Neuronal stem cell (in vitro differentiated cells): ENCODE results near the gene FOXL3.
"Not testable (repeated sequence)": the region's sequence is repeated elsewhere in the genome, so short reads cannot be mapped to it uniquely, and the experiment has no call there.

ENCODE experiments used
- DNase-seq: peaks from one replicate; pipeline ENCODE4 v3.0.0-alpha.2; 2013; ENCODE audit warnings: low spot score
- H2AFZ ChIP-seq: one replicate; pipeline ENCODE4 v1.6.1; 2013; ENCODE audit warnings: mild to moderate bottlenecking, low read length, inconsistent platforms
- H2AK5ac ChIP-seq: 2 replicates; pipeline ENCODE4 v1.6.1; 2013; ENCODE audit warnings: low read depth, mild to moderate bottlenecking, inconsistent platforms, low read length, moderate library complexity, mixed read lengths
- H2BK120ac ChIP-seq: 2 replicates; pipeline ENCODE4 v1.6.1; 2013; ENCODE audit warnings: low read depth, mild to moderate bottlenecking, inconsistent platforms, low read length, moderate library complexity, mixed read lengths
- H2BK12ac ChIP-seq: one replicate; pipeline ENCODE4 v1.6.1; 2013; ENCODE audit warnings: low read length, inconsistent platforms
- H2BK15ac ChIP-seq: 2 replicates; pipeline ENCODE4 v1.6.1; 2013; ENCODE audit warnings: mild to moderate bottlenecking, low read length, inconsistent platforms, mixed read lengths
- H2BK5ac ChIP-seq: one replicate; pipeline ENCODE4 v1.6.1; 2013; ENCODE audit warnings: inconsistent platforms, mild to moderate bottlenecking, low read length, moderate library complexity
- H3K14ac ChIP-seq: one replicate; pipeline ENCODE4 v1.6.1; 2013; ENCODE audit warnings: low read length, inconsistent platforms
- H3K18ac ChIP-seq: 2 replicates; pipeline ENCODE4 v1.6.1; 2013; ENCODE audit warnings: low read length, inconsistent platforms
- H3K23ac ChIP-seq: 2 replicates; pipeline ENCODE4 v1.6.1; 2013; ENCODE audit warnings: low read depth, mild to moderate bottlenecking, mixed read lengths, low read length, inconsistent platforms; ENCODE audit not compliant: poor library complexity
- H3K27ac ChIP-seq: replicated peaks from 3 replicates; pipeline ENCODE4 v1.5.1; 2013; ENCODE audit warnings: low read length, inconsistent platforms
- H3K27me3 ChIP-seq, 3 experiments: 2 replicates each; pipeline ENCODE4 v1.6.1; 2013; ENCODE audit warnings: low read length in 3 of 3, mild to moderate bottlenecking in 2 of 3, inconsistent platforms in 1 of 3, low read depth in 1 of 3, mixed read lengths in 1 of 3, moderate library complexity in 1 of 3; ENCODE audit not compliant: control insufficient read depth in 3 of 3, insufficient read depth in 3 of 3
- H3K36me3 ChIP-seq, 2 donors: replicated peaks in 1 of 2; 2 replicates each; pipeline ENCODE4 v1.6.1; 2013; ENCODE audit warnings: low read length in 2 of 2; ENCODE audit not compliant: control insufficient read depth in 2 of 2, insufficient read depth in 2 of 2
- H3K4ac ChIP-seq: 2 replicates; pipeline ENCODE4 v1.6.1; 2013; ENCODE audit warnings: inconsistent platforms, mild to moderate bottlenecking, low read length, moderate library complexity
- H3K4me1 ChIP-seq, 2 donors: 1 replicate in 1 of 2; 2 replicates in 1 of 2; pipeline ENCODE4 v1.6.1; 2013; ENCODE audit warnings: low read length in 2 of 2, low read depth in 1 of 2; ENCODE audit not compliant: control insufficient read depth in 2 of 2, insufficient read depth in 1 of 2
- H3K4me2 ChIP-seq: one replicate; pipeline ENCODE4 v1.6.1; 2013; ENCODE audit warnings: mild to moderate bottlenecking, low read length, inconsistent platforms; ENCODE audit not compliant: insufficient read depth, poor library complexity, severe bottlenecking
- H3K4me3 ChIP-seq, 2 donors: 2 replicates each; pipeline ENCODE4 v1.5.1; 2013; ENCODE audit warnings: low read length in 2 of 2, mild to moderate bottlenecking in 2 of 2, inconsistent platforms in 1 of 2, moderate library complexity in 1 of 2
- H3K79me1 ChIP-seq: one replicate; pipeline ENCODE4 v1.6.1; 2013; ENCODE audit warnings: low read depth, mild to moderate bottlenecking, inconsistent platforms, low read length, moderate library complexity
- H3K9ac ChIP-seq: one replicate; pipeline ENCODE4 v1.6.1; 2013; ENCODE audit warnings: mild to moderate bottlenecking, low read depth, low read length, inconsistent platforms; ENCODE audit not compliant: poor library complexity
- H3K9me3 ChIP-seq, 2 donors: replicated peaks in 1 of 2; 2 replicates each; pipeline versions ENCODE3 to v1.6.1; 2013; ENCODE audit warnings: low read length in 2 of 2, mild to moderate bottlenecking in 2 of 2, inconsistent platforms in 1 of 2, low read depth in 1 of 2, mixed read lengths in 1 of 2, moderate library complexity in 1 of 2; ENCODE audit not compliant: control insufficient read depth in 2 of 2, insufficient read depth in 1 of 2
- H4K8ac ChIP-seq: one replicate; pipeline ENCODE4 v1.6.1; 2013; ENCODE audit warnings: low read depth, mild to moderate bottlenecking, inconsistent platforms, low read length, moderate library complexity
- H4K91ac ChIP-seq: one replicate; pipeline ENCODE4 v1.6.1; 2013; ENCODE audit warnings: low read length, low read depth, mild to moderate bottlenecking, inconsistent platforms; ENCODE audit not compliant: poor library complexity
- WGBS, 2 donors: extraction: QIAGEN DNeasy Blood & Tissue Kit; methylation state at CpG; one replicate each; pipeline ENCODE4 v1.1.7; 2013; ENCODE audit warnings: missing lambda C conversion rate in 2 of 2, mixed read lengths in 1 of 2; ENCODE audit not compliant: insufficient read length in 2 of 2, insufficient replicate concordance in 1 of 2; ENCODE audit errors: extremely low coverage in 2 of 2; 5-methylcytosine and 5-hydroxymethylcytosine counted together

FOXL3 gene

GRCh38 chr7:243580-243978 lies 46.4 kb upstream of the FOXL3 start:
- not testable (repeated sequence) for H3K9me3 ChIP-seq, H3K27me3 ChIP-seq, H2BK120ac ChIP-seq, H4K8ac ChIP-seq, H3K4me1 ChIP-seq, H3K4me2 ChIP-seq, H2AK5ac ChIP-seq, H4K91ac ChIP-seq, H3K18ac ChIP-seq, H3K4me3 ChIP-seq, H2BK5ac ChIP-seq, H3K79me1 ChIP-seq, H3K36me3 ChIP-seq, H3K27ac ChIP-seq, H3K14ac ChIP-seq, H2AFZ ChIP-seq, H3K4ac ChIP-seq, H3K23ac ChIP-seq, H2BK15ac ChIP-seq, DNase-seq, H2BK12ac ChIP-seq, H3K9ac ChIP-seq
- WGBS, 2 donors, result no CpG with 5 or more reads among the region's 10 CpGs

- no peak overlapping the region for H3K4me2 ChIP-seq
- peak overlapping the region; percentile 63 for H2AK5ac ChIP-seq
- no peak overlapping the region for H4K8ac ChIP-seq
- H2AFZ ChIP-seq, result no peak overlapping the region
- H2BK12ac ChIP-seq, result no peak overlapping the region
- no peak overlapping the region for H2BK120ac ChIP-seq
- no peak overlapping the region for H4K91ac ChIP-seq
- no peak overlapping the region for H3K23ac ChIP-seq
- H3K4ac ChIP-seq, result no peak overlapping the region
- no peak overlapping the region for H3K4me3 ChIP-seq
- no CpG with 5 or more reads among the region's 22 CpGs for WGBS, 2 donors
- H3K4me1 ChIP-seq, result peaks cover 0 to 4% of the 10 kb centered on the region in 2 donors
- no peak overlapping the region for H2BK15ac ChIP-seq
- no peak for DNase-seq
- H3K18ac ChIP-seq, result peak overlapping the region; percentile 35
- no peak overlapping the region for H3K27ac ChIP-seq
- H3K14ac ChIP-seq, result peak overlapping the region; percentile 89
- peaks cover 2% of the 10 kb centered on the region for H3K79me1 ChIP-seq
- H3K27me3 ChIP-seq, result no peaks in the 10 kb centered on the region
- H3K9ac ChIP-seq, result peak overlapping the region; percentile 44
- no peak overlapping the region for H2BK5ac ChIP-seq
- peaks cover 0 to 2% of the 10 kb centered on the region in 2 donors for H3K9me3 ChIP-seq
- H3K36me3 ChIP-seq, result no peaks in the 10 kb centered on the region
Measured at GRCh38 chr7:244974-245373, 45.0 kb upstream of the FOXL3 start.

- Histone ChIP-seq H2BK5ac (no peak overlapping the region), H3K18ac (peak overlapping the region; percentile 17), H3K27ac (no peak overlapping the region), H3K4ac (no peak overlapping the region), H3K9ac (peak overlapping the region; percentile 30), H3K23ac (peak overlapping the region; percentile 25), H3K4me1 (peaks cover 0 to 9% of the 10 kb centered on the region in 2 donors), H2AFZ (no peak overlapping the region), H3K36me3 (no peaks in the 10 kb centered on the region), H2AK5ac (peak overlapping the region; percentile 63), H3K4me2 (no peak overlapping the region), H3K14ac (peak overlapping the region; percentile 38), H2BK15ac (no peak overlapping the region), H3K27me3 (no peaks in the 10 kb centered on the region), H3K9me3 (peaks cover 0 to 2% of the 10 kb centered on the region in 2 donors), H2BK120ac (no peak overlapping the region), H3K4me3 (no peak overlapping the region), H3K79me1 (peaks cover 2% of the 10 kb centered on the region), H4K8ac (no peak overlapping the region), H2BK12ac (no peak overlapping the region), H4K91ac (no peak overlapping the region)
- no CpG with 5 or more reads among the region's 36 CpGs for WGBS, 2 donors
- no peak for DNase-seq
Measured at GRCh38 chr7:245574-246295, 44.2 kb upstream of the FOXL3 start.

- Histone ChIP-seq H3K14ac (no peak overlapping the region), H4K8ac (no peak overlapping the region), H2BK5ac (no peak overlapping the region), H3K4me1 (peaks cover 0 to 9% of the 10 kb centered on the region in 2 donors), H3K23ac (no peak overlapping the region), H3K4me2 (no peak overlapping the region), H3K9me3 (peaks cover 0 to under 1% of the 10 kb centered on the region in 2 donors), H2BK120ac (no peak overlapping the region), H3K36me3 (no peaks in the 10 kb centered on the region), H2AFZ (no peak overlapping the region), H2AK5ac (no peak overlapping the region), H3K27ac (no peak overlapping the region), H4K91ac (no peak overlapping the region), H3K4ac (no peak overlapping the region), H3K27me3 (no peaks in the 10 kb centered on the region), H2BK15ac (no peak overlapping the region), H3K4me3 (no peak overlapping the region), H3K9ac (no peak overlapping the region), H3K18ac (no peak overlapping the region), H2BK12ac (peak overlapping the region; percentile 75), H3K79me1 (peaks cover under 1% of the 10 kb centered on the region)
- no peak for DNase-seq
- WGBS, 2 donors, result no CpG with 5 or more reads among the region's 22 CpGs
Measured at GRCh38 chr7:246451-246850, 43.5 kb upstream of the FOXL3 start.
